ENCODE data around the gene HOXC4.

DNA sequence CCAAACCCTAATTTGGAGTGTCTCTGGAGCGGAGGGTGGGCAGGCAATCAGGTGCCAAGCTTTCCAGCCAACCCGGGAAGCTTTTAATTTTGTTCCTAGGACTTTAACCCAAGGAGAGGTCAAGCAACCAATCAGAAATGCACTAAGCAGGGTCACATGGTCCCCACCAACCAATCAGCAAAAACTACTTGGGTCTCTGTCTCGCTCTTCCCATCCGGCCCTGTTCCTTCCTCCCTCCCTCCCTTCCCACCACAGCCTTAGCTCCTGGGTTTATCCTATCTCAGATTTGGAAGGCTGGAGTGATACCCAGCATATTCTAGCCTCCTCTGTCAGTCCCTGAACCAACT, 13.5 kb upstream of the HOXC4 start:
- no peak for TF ChIP-seq YY1 (IDR thresholded peaks at IDR 0.05)
- TF ChIP-seq, protein P1, sequence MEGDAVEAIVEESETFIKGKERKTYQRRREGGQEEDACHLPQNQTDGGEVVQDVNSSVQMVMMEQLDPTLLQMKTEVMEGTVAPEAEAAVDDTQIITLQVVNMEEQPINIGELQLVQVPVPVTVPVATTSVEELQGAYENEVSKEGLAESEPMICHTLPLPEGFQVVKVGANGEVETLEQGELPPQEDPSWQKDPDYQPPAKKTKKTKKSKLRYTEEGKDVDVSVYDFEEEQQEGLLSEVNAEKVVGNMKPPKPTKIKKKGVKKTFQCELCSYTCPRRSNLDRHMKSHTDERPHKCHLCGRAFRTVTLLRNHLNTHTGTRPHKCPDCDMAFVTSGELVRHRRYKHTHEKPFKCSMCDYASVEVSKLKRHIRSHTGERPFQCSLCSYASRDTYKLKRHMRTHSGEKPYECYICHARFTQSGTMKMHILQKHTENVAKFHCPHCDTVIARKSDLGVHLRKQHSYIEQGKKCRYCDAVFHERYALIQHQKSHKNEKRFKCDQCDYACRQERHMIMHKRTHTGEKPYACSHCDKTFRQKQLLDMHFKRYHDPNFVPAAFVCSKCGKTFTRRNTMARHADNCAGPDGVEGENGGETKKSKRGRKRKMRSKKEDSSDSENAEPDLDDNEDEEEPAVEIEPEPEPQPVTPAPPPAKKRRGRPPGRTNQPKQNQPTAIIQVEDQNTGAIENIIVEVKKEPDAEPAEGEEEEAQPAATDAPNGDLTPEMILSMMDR (IDR thresholded peaks at IDR 0.05; ENCODE audit: low read depth, low read length, missing input control), result no peak
- TF ChIP-seq RAD21 (IDR thresholded peaks at IDR 0.05), result no peak
- no peak for TF ChIP-seq TAF1 (conservative IDR thresholded peaks at IDR 0.05)
- TF ChIP-seq, protein P2, sequence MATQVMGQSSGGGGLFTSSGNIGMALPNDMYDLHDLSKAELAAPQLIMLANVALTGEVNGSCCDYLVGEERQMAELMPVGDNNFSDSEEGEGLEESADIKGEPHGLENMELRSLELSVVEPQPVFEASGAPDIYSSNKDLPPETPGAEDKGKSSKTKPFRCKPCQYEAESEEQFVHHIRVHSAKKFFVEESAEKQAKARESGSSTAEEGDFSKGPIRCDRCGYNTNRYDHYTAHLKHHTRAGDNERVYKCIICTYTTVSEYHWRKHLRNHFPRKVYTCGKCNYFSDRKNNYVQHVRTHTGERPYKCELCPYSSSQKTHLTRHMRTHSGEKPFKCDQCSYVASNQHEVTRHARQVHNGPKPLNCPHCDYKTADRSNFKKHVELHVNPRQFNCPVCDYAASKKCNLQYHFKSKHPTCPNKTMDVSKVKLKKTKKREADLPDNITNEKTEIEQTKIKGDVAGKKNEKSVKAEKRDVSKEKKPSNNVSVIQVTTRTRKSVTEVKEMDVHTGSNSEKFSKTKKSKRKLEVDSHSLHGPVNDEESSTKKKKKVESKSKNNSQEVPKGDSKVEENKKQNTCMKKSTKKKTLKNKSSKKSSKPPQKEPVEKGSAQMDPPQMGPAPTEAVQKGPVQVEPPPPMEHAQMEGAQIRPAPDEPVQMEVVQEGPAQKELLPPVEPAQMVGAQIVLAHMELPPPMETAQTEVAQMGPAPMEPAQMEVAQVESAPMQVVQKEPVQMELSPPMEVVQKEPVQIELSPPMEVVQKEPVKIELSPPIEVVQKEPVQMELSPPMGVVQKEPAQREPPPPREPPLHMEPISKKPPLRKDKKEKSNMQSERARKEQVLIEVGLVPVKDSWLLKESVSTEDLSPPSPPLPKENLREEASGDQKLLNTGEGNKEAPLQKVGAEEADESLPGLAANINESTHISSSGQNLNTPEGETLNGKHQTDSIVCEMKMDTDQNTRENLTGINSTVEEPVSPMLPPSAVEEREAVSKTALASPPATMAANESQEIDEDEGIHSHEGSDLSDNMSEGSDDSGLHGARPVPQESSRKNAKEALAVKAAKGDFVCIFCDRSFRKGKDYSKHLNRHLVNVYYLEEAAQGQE (IDR thresholded peaks at IDR 0.05), result no peak
- TF ChIP-seq MAX (IDR thresholded peaks at IDR 0.05), result no peak
